ENCODE results near the gene KPNA1.
A peak's percentile ranks its signal among the peaks of the same experiment; 100 is the strongest.

The KPNA1 gene

DNA sequence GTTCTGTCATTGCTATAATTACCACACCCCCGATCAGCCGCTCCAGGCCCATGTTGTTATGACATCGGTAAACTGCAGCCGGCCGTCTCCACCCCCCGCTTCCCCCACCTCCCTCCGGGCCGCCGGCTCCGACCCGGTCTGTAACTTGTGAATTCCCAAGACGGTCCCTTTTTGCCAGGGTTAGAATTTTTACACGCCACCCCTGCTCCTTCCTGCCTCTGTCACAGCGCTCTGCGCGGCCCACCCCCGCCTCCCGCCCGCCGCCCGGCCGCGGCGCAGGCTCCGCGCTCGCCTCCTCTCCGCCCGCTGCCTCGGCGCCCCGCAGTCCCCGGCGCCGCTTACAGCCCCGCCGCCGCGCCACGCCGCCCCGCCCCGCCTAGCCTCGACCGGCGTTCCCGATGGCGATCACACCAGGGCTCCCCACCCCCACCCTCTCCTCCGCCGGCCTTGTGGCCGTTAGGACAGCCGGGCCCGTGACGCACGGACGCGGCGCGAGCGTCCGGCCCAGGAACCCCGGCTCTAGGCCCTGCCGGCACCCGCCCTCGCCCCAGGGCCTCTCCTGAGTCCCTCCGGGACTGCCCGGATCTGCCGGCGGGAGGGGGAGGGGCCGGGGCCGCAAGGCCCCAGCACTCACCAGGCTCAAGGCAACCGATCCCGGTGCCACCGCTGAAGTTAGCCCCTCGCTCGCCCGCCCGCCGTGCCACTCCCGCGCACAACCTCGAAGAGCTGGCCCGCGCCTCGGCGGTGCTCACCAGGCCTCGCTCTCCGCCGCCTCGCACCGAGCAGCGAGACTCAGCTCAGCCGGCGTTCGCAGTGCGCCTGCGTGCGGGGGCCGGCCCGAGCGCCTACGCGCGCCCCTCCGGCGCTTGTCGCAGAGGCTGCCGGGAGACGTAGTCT is at the start of gene KPNA1:
Gene KPNA1, minus strand, starts transcription at position 817 of the 897 bp plus-strand sequence. CDS start 18,374 bp downstream, outside the sequence.
- peak; percentile 86 to 88 for DNase-seq

DNA sequence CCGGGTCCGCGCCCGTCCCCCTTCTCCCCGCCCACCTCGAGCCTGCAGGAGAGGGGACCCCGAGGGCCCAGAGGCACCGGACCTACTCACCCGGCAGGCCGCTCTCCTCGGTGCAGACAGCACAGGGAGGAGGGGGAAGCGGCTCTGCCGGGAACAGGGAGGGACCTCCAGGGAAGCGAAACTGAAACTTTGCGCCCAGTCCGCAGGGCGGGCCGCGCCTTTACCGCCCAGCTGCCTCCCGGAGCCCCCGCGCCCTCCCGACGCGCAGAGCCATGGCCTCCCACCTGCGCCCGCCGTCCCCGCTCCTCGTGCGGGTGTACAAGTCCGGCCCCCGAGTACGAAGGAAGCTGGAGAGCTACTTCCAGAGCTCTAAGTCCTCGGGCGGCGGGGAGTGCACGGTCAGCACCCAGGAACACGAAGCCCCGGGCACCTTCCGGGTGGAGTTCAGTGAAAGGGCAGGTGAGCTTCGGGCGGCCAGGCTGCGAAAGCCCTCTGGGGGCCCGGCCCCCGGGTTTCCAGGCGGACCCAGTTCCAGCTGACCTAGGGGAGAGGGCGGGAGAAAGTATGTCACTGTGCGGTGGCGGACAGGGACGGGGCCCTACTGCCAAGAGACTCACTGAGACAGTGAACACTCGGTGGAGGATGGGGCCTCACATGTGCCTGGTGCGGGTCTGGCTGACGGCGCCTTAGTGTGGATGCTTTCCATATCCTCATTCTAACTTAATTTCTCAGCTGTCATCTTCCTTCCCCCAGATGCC is 49.6 kb upstream of the KPNA1 start, which contains the start of the genes DTX3L and PARP9:
Gene DTX3L, plus strand, starts transcription at position 184 of the 758 bp plus-strand sequence. Its CDS starts 89 bp downstream, at position 273.
Gene PARP9, minus strand, starts transcription at position 146 of the 758 bp plus-strand sequence. CDS start 4,680 bp downstream, outside the sequence.
- peak; percentile 72 to 74 for DNase-seq

DNA sequence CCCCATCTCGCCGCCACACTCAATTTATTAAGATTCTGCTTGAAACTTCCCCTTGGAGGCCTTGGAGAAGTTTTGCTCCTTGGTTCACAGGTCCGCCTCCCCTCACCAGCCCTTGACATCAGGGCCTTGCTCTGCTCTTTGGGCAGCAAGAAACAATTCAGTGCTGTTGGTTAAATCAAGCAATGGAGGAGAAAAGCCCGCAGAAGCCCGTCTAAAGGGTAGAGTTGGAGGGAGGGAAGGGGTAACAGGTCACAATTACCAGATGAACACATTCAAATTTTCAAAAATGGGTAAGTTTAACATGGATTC is 48.9 kb upstream of the KPNA1 start:
- peak in 1 of 2 donors; percentile 34 for DNase-seq

DNA sequence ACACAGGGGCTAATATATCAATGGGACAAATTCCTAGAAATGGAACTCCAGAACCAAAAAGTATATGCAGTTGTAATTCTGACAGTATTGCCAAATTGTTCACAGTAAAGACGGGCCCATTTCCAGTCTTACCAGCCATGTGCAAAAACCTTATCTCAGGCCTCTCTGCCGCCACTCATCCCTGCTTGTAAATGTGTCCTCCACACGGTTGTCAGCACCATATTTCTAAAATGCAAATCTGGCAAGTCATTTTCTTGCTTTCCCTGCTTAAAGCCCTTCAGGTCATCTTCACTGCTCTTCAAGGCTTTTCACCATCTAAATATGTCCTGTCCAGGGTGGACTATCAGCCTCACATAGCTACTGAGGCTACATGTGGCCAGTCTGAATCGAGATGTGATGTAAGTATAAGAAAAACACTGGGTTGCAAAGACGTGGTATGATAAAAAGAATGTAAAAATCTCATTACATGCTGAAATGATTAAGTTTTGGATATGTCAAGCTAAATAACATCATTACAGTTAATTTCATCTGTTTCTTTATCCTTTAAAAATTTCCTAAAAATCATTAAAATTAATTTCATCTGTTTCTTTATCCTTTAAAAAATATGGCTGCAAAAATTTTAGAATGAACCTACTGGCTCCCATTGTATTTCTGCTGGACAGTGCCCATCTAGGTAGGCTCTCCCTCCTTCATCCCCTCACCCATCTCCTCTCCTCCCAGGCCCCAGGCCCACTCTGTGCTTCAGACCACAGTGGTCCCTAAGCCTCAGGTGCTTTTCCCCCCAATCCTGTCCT is 48.4 kb upstream of the KPNA1 start:
- DNase-seq, result no peak

DNA sequence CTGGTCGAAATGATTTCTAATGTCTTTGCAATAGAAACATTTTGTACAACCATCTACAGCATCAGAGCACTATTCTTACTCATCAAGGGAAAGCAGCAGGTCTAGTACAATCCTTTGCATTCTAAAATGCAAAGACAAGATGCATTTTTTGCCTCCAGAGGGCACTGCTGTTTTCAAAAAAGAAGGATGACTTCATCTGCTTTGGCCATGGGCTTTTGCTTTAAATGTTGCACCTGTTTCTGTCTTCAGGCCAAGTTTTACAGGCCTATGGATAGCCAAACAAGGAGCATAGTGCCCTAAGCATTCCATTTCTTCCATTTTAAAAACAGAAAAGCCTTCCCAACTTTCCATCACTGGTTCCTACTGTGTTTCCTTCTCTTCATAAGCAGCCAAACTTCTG is 45.9 kb upstream of the KPNA1 start:
- DNase-seq, result peak; percentile 34 to 71

DNA sequence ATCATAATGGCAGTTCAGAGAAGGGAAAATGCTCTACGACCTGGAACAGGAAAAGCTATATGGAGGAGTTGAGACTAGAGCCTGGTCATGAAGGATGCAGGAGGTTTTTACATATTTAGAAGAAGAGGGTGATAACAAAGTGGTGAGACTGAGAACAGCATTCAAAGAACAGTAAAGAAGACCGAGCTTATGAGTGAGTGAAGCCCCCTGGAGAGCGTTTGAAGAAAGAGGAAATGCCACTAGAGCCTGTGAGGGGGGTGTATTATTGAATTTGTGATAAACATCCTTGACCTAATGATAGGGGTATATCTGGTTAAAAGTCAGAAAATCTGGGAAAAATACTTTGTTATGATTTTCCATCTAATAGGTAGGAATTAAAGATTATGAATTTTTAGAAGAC is 45.2 kb upstream of the KPNA1 start:
- DNase-seq, result no peak

DNA sequence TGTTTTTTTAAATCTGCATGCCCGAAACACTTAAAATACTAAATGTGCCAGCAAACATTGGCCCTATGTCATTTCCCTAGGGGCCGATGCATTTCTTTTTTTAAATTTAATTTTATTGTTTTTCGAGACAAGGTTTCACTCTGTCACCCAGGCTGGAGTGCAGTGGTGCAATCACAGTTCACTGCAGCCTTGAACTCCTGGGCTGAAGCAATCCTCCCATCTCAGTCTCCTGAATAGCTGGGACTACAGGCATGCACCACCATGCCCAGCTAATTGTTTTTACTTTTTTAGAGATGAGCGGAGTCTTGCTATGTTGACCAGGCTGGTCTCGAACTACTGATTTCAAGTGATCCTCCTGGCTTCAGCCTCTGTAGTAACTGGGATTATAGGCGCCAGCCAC is 43.9 kb upstream of the KPNA1 start:
- no peak for DNase-seq

DNA sequence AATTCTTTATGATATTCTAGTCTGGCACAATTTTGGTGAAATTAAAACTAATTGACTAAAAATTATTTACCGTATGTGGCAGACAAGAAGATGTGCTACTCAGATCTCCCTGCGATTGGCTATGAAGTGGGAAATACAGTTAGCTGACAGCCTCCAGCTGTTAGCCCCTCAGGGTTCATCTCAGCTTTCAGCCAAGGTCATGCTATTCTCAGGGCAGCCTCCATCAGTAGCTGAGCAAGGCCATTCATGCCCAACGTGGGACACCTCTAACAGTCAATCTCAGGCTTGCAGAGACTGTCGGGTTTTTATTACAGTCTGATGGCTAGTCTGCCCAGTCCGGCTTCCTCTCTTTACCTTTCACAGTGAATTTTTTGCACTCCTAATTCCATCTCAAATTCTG is 42.6 kb upstream of the KPNA1 start:
- DNase-seq, result no peak

DNA sequence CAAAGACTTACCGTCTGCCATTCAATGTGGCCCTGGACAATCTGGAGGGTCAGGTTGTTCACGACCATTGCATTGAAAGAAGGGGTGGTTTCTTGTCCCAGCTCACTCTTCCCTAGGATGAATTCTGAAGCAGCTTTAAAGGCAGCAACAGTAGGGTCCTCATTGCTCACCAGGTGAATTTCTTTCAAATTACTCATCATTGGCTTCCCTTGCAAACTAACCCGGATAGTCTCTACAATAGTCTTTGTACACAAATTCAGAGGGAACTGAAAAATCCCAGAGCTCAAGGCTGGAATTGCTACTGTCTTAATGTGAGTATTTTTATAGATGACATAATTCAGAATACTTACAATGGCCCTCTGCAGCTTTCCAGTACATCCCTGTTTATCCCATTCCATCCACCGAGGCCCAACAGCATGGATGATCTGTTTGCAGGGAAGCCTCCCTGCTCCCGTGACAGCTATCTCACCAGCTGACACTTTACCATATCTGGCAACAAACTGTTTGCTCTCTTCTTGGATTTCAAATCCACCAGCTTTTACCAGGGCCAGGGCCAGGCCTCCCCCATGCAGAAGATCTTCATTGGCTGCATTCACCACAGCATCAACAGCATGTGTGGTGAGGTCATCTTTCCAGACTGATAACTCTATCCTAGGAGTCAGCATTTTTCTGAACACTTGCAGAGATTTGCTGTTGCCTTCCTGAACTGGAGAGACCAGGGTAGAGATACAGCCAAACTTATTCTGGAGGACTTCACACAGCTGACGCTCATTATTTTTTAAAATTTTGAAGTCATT is 40.7 kb upstream of the KPNA1 start:
- no peak for DNase-seq

DNA sequence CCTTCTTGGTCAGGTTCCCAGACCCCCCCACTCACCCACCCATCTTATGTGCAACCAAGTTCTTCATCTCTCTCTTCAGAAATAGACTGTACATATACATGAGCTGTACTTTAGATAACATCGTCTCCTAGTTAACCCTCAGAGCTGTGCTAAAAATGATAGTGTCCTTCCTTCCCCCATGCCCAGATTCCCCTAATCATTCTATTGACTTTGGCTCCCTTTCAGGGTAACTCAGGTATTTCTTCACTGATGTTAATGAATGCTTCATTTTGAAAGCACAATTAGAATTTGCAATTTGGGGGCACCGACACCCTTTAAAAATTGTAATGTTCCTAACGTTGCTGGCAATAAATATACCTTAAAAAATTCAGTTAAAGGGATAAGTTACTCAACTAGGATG is 38.4 kb upstream of the KPNA1 start:
- no peak for DNase-seq

DNA sequence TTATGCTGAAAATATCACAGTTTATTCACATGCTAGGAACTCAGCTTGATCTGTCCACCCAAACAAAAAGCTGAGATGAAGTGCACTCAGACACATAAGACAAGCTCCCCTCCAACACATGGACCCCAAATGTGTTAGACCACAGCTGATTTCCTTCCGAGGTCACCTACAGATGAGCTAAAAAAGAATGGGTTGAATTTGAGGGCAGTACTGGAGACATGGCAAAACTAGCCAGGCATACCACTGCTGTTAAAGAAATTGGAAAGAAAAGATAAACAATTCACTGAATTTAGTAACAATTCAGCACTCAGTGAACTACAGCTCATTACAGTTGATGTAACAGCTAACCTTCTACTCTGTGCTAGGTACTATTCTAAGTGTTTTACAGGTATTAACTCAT is 33.9 kb upstream of the KPNA1 start:
- DNase-seq, result no peak

DNA sequence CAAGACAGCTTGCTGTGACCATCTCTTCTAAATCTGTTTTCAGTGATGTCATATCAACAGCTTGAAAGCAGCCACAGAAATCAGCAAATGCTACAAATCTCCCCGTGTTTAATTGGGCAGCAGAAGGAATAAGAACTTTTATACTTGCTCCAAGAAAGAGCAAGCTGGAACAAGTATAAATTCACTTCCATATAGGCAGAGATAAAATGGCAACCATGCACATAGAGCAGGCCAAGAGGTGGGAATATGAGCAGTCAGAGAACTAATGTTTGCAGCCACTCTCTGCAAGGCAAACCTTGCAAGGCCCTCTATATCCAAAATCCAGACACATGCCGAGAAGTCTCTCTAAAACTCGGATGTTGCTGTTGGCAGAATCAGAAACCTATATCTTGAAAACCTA is 33.3 kb upstream of the KPNA1 start:
- DNase-seq, result no peak

DNA sequence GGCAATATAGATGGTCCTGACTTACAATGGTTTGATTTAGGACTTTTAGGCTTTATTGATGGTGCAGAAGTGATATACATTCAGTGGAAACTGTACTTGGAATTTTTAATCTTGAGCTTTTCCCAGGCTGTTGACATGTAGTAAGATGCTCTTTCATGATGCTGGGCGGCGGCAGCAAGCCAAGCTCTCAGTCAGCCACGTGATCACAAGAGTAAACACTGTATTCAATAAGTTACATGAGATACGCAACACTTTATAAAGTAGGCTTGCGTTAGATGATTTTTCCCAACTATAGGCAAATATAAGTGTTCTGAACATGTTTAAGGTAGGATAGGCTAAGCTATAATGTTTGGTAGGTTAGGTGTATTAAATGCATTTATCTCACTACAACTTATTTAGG is 31.4 kb upstream of the KPNA1 start:
- no peak for DNase-seq

DNA sequence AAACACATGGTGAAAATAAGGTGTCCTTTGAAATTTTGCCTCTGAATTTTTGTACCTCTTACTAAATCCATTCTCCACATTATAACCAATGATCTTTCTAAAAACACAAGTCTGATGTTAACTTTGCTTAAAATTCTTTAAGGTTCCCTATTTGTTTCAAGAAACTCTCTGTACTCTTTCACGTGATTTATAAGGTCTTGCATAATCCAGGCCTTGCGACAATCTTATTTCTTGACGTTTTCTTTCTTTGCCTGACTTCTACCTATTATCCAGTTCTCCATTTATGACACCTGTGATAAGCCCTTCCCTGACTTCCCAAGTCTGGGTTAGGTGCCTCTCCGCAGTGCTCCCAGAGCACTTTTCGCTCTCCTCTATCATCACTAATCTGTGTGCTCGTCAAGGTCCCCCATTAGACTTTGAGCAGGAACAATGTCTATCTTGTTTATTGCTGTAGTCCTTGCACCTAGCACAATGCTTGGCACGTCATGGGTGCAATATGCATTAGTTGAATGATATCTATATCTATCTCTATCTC is 24.3 kb upstream of the KPNA1 start:
- no peak for DNase-seq

DNA sequence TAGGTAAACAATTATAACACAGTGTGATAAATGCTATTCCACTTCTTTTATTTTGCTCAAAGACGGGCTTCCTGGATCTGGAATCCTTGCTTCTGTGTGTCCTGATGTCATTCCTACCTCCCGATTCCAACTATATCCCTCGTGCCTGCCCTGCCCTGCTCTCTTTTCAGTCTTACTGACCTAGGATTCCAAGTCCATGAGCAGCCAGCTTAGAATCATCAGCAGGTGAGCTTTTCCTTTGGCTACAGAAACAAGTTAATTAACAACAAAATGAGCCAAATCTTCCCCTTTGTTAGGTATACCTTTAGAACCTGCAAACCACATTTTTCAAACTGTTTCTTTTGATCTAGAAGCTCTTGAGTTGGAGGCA is 21.9 kb upstream of the KPNA1 start:
- no peak for DNase-seq

DNA sequence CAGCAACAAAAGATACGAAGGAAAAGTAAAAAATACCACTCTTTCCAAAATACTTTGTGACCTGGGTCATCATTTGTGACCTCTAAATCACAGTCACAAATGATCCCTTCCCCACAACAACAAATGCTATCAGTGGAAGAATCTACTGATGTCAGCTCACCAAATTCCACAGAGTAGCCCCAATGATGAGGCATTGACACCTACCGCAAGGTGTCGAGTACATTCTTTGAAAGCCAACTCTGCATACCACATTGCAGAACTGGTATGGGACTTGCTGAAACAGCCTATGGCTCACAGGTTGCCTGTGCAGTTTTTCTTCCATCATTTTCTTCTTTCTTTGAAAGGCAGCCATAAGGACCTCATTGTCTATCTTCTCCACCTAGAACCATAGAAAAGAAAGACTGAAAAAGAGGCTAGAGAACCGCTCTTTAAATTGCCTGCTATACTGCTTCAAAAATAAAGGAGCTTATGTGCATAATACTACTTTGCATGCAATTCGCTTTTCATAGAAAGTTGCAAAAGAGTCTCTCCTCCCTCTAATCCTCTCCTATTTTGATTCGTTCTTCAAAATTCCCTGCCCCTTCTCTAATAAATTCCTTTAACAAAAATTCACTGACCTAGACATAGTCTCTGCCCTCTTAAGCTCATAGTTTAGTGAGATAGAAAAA is 21.4 kb upstream of the KPNA1 start:
- DNase-seq, result no peak

DNA sequence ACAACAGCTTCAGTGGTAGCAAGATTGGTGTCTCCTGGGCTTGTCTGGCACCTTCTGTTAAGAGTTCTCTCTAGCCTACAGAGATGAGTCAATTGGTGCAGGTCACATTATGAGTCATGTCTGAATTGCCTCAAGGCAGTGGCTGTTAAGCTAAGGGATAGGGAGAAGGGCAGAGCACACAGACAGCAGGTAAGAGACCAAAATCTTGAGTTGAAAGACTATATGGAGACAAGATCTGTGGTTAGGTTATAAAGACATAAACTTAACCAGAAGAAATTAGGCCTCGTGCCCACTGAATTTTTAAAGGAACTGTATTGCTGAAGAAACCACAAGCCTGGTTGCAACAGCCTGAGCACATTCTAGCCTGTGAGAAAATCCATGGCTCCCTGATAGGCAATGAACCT is 19.2 kb upstream of the KPNA1 start:
- DNase-seq, result peak; percentile 34 to 44

DNA sequence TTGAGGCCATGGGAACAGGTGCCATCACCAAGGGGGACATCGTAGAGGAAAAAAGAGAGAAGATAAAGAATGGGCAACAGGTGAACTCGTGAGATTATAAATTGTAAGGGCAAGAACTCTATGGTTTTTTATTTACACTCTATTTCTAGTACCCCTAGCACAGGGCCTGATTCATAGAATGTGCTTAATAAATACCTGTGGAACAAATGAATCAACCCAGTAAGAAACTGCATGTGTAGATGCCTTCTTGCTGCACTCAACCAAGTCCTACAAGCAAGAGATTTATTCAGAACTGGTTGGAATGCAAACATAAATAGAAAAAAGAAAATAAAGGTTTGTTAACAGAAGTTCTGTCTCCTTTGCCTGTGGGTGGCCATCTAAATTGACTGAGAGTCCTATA is 18.7 kb upstream of the KPNA1 start:
- DNase-seq, result no peak

DNA sequence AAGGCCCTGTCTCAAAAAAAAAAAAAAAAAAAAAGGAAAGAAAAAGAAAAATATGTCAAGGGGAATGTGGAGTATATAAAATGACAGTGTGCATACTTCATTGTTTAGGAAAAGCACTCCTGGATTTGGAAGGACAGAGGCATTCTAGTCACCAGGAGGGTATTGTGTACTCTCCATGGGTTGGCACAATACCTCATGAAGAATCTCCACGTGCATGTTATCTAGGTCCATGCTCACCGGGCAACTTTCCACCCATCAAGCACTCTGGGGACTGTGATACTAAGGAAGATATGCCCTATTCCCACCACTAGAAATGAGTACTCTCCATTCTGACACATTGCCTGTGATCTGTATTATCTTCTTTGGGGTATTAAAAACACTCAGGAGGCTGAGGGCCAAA is 15.4 kb upstream of the KPNA1 start:
- no peak for DNase-seq

DNA sequence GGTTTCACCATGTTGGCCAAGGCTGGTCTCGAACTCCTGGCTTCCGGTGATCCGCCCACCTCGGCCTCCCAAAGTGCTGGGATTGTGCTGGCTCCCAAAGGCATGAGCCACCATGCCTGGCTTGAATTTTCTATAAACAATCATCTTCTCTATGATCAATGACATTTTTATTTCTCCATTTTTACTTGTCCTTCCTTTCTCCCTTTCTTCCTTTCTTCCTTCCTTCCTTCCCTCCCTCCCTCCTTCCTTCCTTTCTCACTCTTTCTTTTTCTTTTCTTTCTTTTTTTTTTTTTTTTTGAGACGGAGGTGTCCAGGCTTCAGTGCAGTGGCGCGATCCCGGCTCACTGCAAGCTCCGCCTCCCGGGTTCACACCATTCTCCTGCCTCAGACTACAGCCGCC is 8.6 kb upstream of the KPNA1 start:
- no peak for DNase-seq

DNA sequence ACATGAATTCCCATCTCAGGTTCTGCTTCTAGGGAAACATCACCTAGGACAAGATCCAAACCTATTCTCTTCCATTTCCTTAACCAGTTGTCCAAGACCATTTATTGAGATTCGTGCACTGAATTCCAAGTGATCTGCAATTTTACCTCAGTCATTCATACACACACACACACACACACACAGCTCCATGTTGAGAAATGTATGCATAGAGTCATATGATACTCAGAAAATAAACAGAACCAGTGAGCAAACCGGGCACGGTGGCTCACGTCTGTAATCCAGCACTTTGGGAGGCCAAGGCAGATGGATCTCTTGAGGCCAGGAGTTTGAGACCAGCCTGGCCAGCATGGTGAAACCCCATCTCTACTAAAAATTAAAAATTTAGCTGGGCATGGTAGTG is 6.1 kb upstream of the KPNA1 start:
- no peak for DNase-seq

DNA sequence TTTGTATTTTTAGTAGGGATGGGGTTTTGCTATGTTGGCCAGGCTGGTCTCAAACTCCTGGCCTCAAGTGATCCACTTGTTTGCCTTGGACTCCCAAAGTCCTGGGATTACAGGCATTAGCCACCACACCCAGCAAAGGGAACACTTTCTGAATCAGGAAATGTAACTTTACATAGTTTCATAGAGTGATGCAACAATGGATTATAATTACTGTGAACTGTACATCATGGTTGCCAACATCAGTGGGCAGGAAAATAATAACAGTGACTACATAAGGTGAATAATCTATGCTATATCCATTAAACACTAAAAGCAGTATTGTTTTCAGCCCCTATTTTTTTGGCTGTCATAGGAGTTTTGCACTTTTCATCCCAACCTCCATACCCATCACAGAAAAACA is 5.0 kb upstream of the KPNA1 start:
- no peak for DNase-seq

Measured in stimulated activated CD4-positive, alpha-beta T cell treated with anti-CD3 and anti-CD28 coated beads, Interleukin-2, amount 100 ng/mL, for 24 hours (primary cell).